GM23338 (cell line): ENCODE results near the gene CFAP251. TPM values are rescaled to one million over a fixed set of nuclear protein-coding genes. Genes with fewer than 3 reads are reported as not detected.

Experiments
- ATAC-seq: fragments of 200-7000 bp; cut with Tn5 transposase; 3 replicates; pipeline ENCODE4 v1.9.1; 2020
- DNase-seq: peaks from one replicate; pipeline ENCODE4 v3.0.0-alpha.2; 2015; ENCODE audit warnings: low spot score
- H2AFZ ChIP-seq: fragments of 200-600 bp; sonication (generic); 2 replicates; pipeline ENCODE4 v1.8.0; 2016; ENCODE audit warnings: antibody characterized with exemption, mild to moderate bottlenecking, moderate library complexity
- H3F3A ChIP-seq: fragments of 200-600 bp; sonication (generic); replicated peaks from 2 replicates; pipeline ENCODE4 v1.8.0; 2017; ENCODE audit warnings: antibody characterized with exemption, mixed run types, low read depth
- H3K27ac ChIP-seq: fragments of 200-600 bp; sonication (generic); 2 replicates; pipeline ENCODE4 v1.6.1; 2016; ENCODE audit warnings: low read depth
- H3K27me3 ChIP-seq: fragments of 200-600 bp; sonication (generic); 2 replicates; pipeline ENCODE4 v1.8.0; 2016; ENCODE audit warnings: mild to moderate bottlenecking, mixed run types, moderate library complexity; ENCODE audit not compliant: insufficient read depth
- H3K36me3 ChIP-seq: fragments of 200-600 bp; sonication (generic); 2 replicates; pipeline ENCODE4 v1.8.0; 2016; ENCODE audit warnings: mild to moderate bottlenecking; ENCODE audit not compliant: insufficient read depth
- H3K4me1 ChIP-seq: fragments of 200-600 bp; sonication (generic); 2 replicates; pipeline ENCODE4 v1.8.0; 2016; ENCODE audit warnings: mild to moderate bottlenecking, moderate library complexity; ENCODE audit not compliant: insufficient read depth
- H3K4me2 ChIP-seq: fragments of 200-600 bp; sonication (generic); 2 replicates; pipeline ENCODE4 v1.7.1; 2017; ENCODE audit warnings: mixed run types
- H3K4me3 ChIP-seq: fragments of 200-600 bp; sonication (generic); 2 replicates; pipeline ENCODE4 v1.6.1; 2016; ENCODE audit warnings: mixed run types
- H3K79me2 ChIP-seq: fragments of 200-600 bp; sonication (generic); replicated peaks from 2 replicates; pipeline ENCODE4 v1.8.0; 2017; ENCODE audit warnings: mild to moderate bottlenecking; ENCODE audit not compliant: insufficient read depth
- H3K9me2 ChIP-seq: fragments of 200-600 bp; sonication (generic); 2 replicates; pipeline ENCODE4 v1.8.0; 2017; ENCODE audit not compliant: insufficient read depth
- H4K20me1 ChIP-seq: fragments of 200-600 bp; sonication (generic); replicated peaks from 2 replicates; pipeline ENCODE4 v1.8.0; 2017; ENCODE audit warnings: mild to moderate bottlenecking; ENCODE audit not compliant: insufficient read depth
- H3K27ac Mint-ChIP-seq: 2 replicates; pipeline ENCODE4 v1.8.0; 2020; ENCODE audit warnings: inconsistent platforms, mild to moderate bottlenecking, moderate library complexity, mixed read lengths
- H3K27me3 Mint-ChIP-seq: 3 replicates; pipeline ENCODE4 v1.8.0; 2022; ENCODE audit warnings: low read depth, mild to moderate bottlenecking, moderate library complexity, mixed read lengths, inconsistent platforms; ENCODE audit not compliant: insufficient read depth, poor library complexity
- H3K36me3 Mint-ChIP-seq: 3 replicates; pipeline ENCODE4 v1.8.0; 2021; ENCODE audit warnings: low read depth, mild to moderate bottlenecking, inconsistent platforms, moderate library complexity, mixed read lengths
- H3K4me1 Mint-ChIP-seq: 3 replicates; pipeline ENCODE4 v1.8.0; 2020; ENCODE audit warnings: mild to moderate bottlenecking, inconsistent platforms, mixed read lengths
- H3K4me3 Mint-ChIP-seq: 3 replicates; pipeline ENCODE4 v1.8.0; 2021; ENCODE audit warnings: moderate library complexity, mild to moderate bottlenecking, inconsistent platforms, mixed read lengths
- H3K9me3 Mint-ChIP-seq: 3 replicates; pipeline ENCODE4 v1.8.0; 2020; ENCODE audit warnings: moderate library complexity, mild to moderate bottlenecking, inconsistent platforms, mixed read lengths
- CREB1 ChIP-seq: fragments of 250-450 bp; sonication (Bioruptor Pico); IDR thresholded peaks from 2 replicates; pipeline ENCODE4 v1.5.0; 2020; ENCODE audit warnings: low read depth, mild to moderate bottlenecking, moderate library complexity
- CTCF ChIP-seq, 2 experiments: fragments of 200-600 bp in 1 of 2; sonication (generic) in 1 of 2; conservative IDR thresholded peaks; 2 replicates each; pipeline versions ENCODE4 v1.5.1 to v1.6.1; 2016 to 2017; ENCODE audit warnings: antibody characterized with exemption in 2 of 2, low read depth in 2 of 2, mild to moderate bottlenecking in 2 of 2, moderate library complexity in 1 of 2
- ETS1 ChIP-seq: IDR thresholded peaks from 2 replicates; pipeline ENCODE4 v1.6.1; 2016; ENCODE audit warnings: antibody characterized with exemption
- EZH2 ChIP-seq: fragments of 200-600 bp; sonication (generic); IDR thresholded peaks from one replicate; pipeline ENCODE4 v1.8.0; 2017; ENCODE audit warnings: antibody characterized with exemption, mild to moderate bottlenecking, low read depth; ENCODE audit not compliant: unreplicated experiment
- EZH2phosphoT487 ChIP-seq: fragments of 200-600 bp; sonication (generic); IDR thresholded peaks from one replicate; pipeline ENCODE4 v1.8.1; 2018; ENCODE audit warnings: antibody characterized with exemption; ENCODE audit not compliant: unreplicated experiment
- JUNB ChIP-seq: IDR thresholded peaks from one replicate; pipeline ENCODE4 v1.6.1; 2016; ENCODE audit warnings: antibody characterized with exemption; ENCODE audit not compliant: unreplicated experiment
- NANOG ChIP-seq: IDR thresholded peaks from 2 replicates; pipeline ENCODE4 v1.6.1; 2016; ENCODE audit warnings: antibody characterized with exemption, borderline replicate concordance
- POLR2AphosphoS5 ChIP-seq: IDR thresholded peaks from 2 replicates; pipeline ENCODE4 v1.6.1; 2016; ENCODE audit warnings: antibody characterized with exemption, low read depth
- REST ChIP-seq: IDR thresholded peaks from one replicate; pipeline ENCODE4 v1.6.1; 2018; ENCODE audit warnings: antibody characterized with exemption; ENCODE audit not compliant: unreplicated experiment
- STAT1 ChIP-seq: IDR thresholded peaks from one replicate; pipeline ENCODE4 v1.6.1; 2016; ENCODE audit warnings: antibody characterized with exemption; ENCODE audit not compliant: unreplicated experiment
- ZNF114 ChIP-seq: fragments of 250-450 bp; sonication (Bioruptor Pico); IDR thresholded peaks from 2 replicates; pipeline ENCODE4 v1.5.0; 2020; ENCODE audit warnings: mild to moderate bottlenecking, moderate library complexity
- ZNF331 ChIP-seq: fragments of 250-450 bp; sonication (Bioruptor Pico); IDR thresholded peaks from 2 replicates; pipeline ENCODE4 v1.5.0; 2020; ENCODE audit warnings: low read depth, mild to moderate bottlenecking, moderate library complexity
- ZNF462 ChIP-seq: fragments of 250-450 bp; sonication (Bioruptor Pico); IDR thresholded peaks from 2 replicates; pipeline ENCODE4 v1.5.0; 2020; ENCODE audit warnings: mild to moderate bottlenecking, moderate library complexity
- polyA plus RNA-seq: library from polyadenylated mRNA; unstranded; fragments of >200 nt; fragmentation: Nextera tagmentation; extraction: Ambion mirVana; gene quantifications from 2 replicates; pipeline ENCODE4 v1.2.1, GENCODE V29; 2016
- total RNA-seq: library from RNA; depleted of rRNA; stranded (reverse); fragments of >200 nt; shearing (Covaris generic); gene quantifications from 2 replicates; pipeline ENCODE4 v1.2.3, GENCODE V29; 2014

Gene CFAP251
- total and polyA plus RNA-seq, 2 experiments from 2014 or later, result 1.4 to 2.5 TPM

DNA sequence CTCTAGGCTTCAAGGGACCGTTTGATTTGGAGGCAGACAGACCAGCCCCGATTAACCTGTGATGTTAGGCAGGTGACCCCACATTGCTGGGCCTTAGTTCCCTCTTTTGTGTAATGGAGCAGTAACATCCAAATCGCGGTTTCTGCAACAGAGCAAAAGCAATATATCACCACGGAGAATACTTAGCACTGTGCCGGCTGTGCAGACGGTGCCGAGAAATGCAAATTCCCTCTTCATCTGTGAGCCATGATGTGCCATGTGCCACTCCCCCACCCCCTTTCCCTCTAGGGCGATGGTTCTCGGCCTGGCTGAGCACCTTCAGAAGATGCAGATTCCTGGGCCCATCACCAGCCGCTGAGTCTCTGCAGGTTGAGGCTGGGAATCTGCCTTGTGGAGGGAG, 114.2 kb downstream of the CFAP251 start:
- DNase-seq, result no peak

More for the DNA sequence above, 114.2 kb downstream of the CFAP251 start:
- Mint-ChIP-seq H3K27me3 (peaks cover 17% of the 10 kb centered on the region), H3K27ac (no peak overlapping the region), H3K4me3 (no peak overlapping the region), H3K4me1 (peaks cover 20% of the 10 kb centered on the region), H3K36me3 (peaks cover 25% of the 10 kb centered on the region), H3K9me3 (no peaks in the 10 kb centered on the region; the same call in 2 of the 3 replicates)
- H2AFZ ChIP-seq, result no peak overlapping the region
- H4K20me1 ChIP-seq, result peaks cover 11% of the 10 kb centered on the region
- no peaks in the 10 kb centered on the region for H3K9me2 ChIP-seq
- no peak for ATAC-seq
- peaks cover 4% of the 10 kb centered on the region; the same call in 1 of the 2 replicates for H3F3A ChIP-seq
- H3K4me3 ChIP-seq, result no peak overlapping the region
- peaks cover 21% of the 10 kb centered on the region for H3K79me2 ChIP-seq
- no peak for TF ChIP-seq STAT1
- no peak for TF ChIP-seq JUNB
- no peak for TF ChIP-seq ZNF114 (CRISPR knock-in tag)
- TF ChIP-seq ZNF462 (CRISPR knock-in tag), result no peak
- TF ChIP-seq REST, result no peak
- TF ChIP-seq EZH2, result no peak
- TF ChIP-seq ZNF331 (CRISPR knock-in tag), result no peak
- TF ChIP-seq CREB1, result no peak
- no peak for TF ChIP-seq POLR2AphosphoS5
- no peak for TF ChIP-seq EZH2phosphoT487
- TF ChIP-seq CTCF (conservative IDR thresholded peaks at IDR 0.05; ENCODE audit: low read depth in 2 of 2), result no peak
- no peak for TF ChIP-seq NANOG
- TF ChIP-seq ETS1, result no peak
- no peak overlapping the region for H3K4me2 ChIP-seq
- no peaks in the 10 kb centered on the region for H3K36me3 ChIP-seq
- H3K27me3 ChIP-seq, result no peaks in the 10 kb centered on the region
- no peaks in the 10 kb centered on the region; the same call in 1 of the 2 replicates for H3K4me1 ChIP-seq
- H3K27ac ChIP-seq, result no peak overlapping the region
